ENCODE data around the gene HCFC1. TPM values are rescaled to one million over a fixed set of nuclear protein-coding genes. Genes with fewer than 3 reads are reported as not detected.

HCFC1 gene
- total RNA-seq, 1 donor from 2014 or later: 59.7 TPM

DNA sequence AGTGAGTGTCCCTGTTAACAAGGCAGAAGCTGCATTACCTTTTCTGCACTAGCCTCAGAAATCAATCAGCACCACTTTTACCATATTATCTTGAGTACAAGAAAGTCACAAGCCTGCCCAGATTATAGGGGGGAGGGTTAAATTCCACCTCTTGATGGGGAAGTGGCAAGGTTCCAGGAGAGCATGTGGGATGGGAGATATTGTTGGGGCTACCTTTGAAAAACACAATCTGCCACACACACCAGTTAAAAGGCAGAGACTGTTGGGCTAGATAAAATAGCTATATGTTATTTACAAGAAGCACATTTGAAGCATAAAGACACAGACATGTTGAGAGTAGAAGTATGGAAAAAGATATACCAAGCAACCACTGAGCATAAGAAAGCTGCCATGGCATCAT lies 73.7 kb downstream of the HCFC1 start:
- H3K4me3 ChIP-seq (ENCODE audit: low read depth, low read length): no peak overlapping the region
- no peak for DNase-seq (ENCODE audit: low read depth)
- TF ChIP-seq, protein P1, sequence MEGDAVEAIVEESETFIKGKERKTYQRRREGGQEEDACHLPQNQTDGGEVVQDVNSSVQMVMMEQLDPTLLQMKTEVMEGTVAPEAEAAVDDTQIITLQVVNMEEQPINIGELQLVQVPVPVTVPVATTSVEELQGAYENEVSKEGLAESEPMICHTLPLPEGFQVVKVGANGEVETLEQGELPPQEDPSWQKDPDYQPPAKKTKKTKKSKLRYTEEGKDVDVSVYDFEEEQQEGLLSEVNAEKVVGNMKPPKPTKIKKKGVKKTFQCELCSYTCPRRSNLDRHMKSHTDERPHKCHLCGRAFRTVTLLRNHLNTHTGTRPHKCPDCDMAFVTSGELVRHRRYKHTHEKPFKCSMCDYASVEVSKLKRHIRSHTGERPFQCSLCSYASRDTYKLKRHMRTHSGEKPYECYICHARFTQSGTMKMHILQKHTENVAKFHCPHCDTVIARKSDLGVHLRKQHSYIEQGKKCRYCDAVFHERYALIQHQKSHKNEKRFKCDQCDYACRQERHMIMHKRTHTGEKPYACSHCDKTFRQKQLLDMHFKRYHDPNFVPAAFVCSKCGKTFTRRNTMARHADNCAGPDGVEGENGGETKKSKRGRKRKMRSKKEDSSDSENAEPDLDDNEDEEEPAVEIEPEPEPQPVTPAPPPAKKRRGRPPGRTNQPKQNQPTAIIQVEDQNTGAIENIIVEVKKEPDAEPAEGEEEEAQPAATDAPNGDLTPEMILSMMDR (conservative IDR thresholded peaks at IDR 0.05; ENCODE audit: low read depth, low read length): no peak

Other genes starting within 250 kb of the HCFC1 start
- 155 and 163 TPM in 2 replicates for gene BCAP31, start 247.4 kb downstream of the HCFC1 start, total RNA-seq
- gene ABCD1, start 247.0 kb downstream of the HCFC1 start, total RNA-seq: 8.2 and 12.6 TPM in 2 replicates
- 2.9 and 7.4 TPM in 2 replicates for gene PLXNB3, start 207.6 kb downstream of the HCFC1 start, total RNA-seq
- 0.17 TPM in 1 of 2 replicates, not detected in the other for gene SRPK3, start 190.8 kb downstream of the HCFC1 start, total RNA-seq
- 62.2 and 91.4 TPM in 2 replicates for gene IDH3G, start 177.4 kb downstream of the HCFC1 start, total RNA-seq
- 128 and 239 TPM in 2 replicates for gene SSR4, start 177.2 kb downstream of the HCFC1 start, total RNA-seq
- under 0.01 and 0.17 TPM in 2 replicates for gene PDZD4, start 141.3 kb downstream of the HCFC1 start, total RNA-seq
- gene L1CAM, start 85.6 kb downstream of the HCFC1 start, total RNA-seq: 35.7 and 62.1 TPM in 2 replicates
- gene AVPR2, start 67.1 kb downstream of the HCFC1 start, total RNA-seq: 0.22 and 1.4 TPM in 2 replicates
- gene ARHGAP4, start 45.6 kb downstream of the HCFC1 start, total RNA-seq: 11.6 and 20.2 TPM in 2 replicates
- gene NAA10, start 36.8 kb downstream of the HCFC1 start, total RNA-seq: 88.0 and 171 TPM in 2 replicates
- 0.92 and 1.5 TPM in 2 replicates for gene RENBP, start 27.2 kb downstream of the HCFC1 start, total RNA-seq
- 2.3 and 4.3 TPM in 2 replicates for gene TMEM187, start 936 bp upstream of the HCFC1 start, total RNA-seq
- gene IRAK1, start 48.1 kb upstream of the HCFC1 start, total RNA-seq: 131 and 219 TPM in 2 replicates
- gene MECP2, start 125.9 kb upstream of the HCFC1 start, total RNA-seq: 18.1 and 23.4 TPM in 2 replicates
- not detected in 2 replicates for gene OPN1LW, start 172.4 kb upstream of the HCFC1 start, total RNA-seq
- not detected in 2 replicates for gene OPN1MW, start 210.8 kb upstream of the HCFC1 start, total RNA-seq
- gene OPN1MW2, start 247.9 kb upstream of the HCFC1 start, total RNA-seq: not detected in 2 replicates